BE2C (cell line): ENCODE data around the gene FNBP1L.

Experiments
- DNase-seq: peaks from one replicate; pipeline ENCODE4 v3.0.0-alpha.2; 2020
- H3K27me3 ChIP-seq: fragments of 250-450 bp; sonication (Bioruptor Pico); 2 replicates; pipeline ENCODE4 v1.5.1; 2020; ENCODE audit warnings: mild to moderate bottlenecking
- H3K36me3 ChIP-seq: fragments of 250-450 bp; sonication (Bioruptor Pico); 2 replicates; pipeline ENCODE4 v1.5.1; 2020; ENCODE audit warnings: mild to moderate bottlenecking
- H3K4me1 ChIP-seq: fragments of 250-450 bp; sonication (Bioruptor Pico); 2 replicates; pipeline ENCODE4 v1.5.1; 2020
- H3K4me3 ChIP-seq: 2 replicates; pipeline ENCODE4 v1.5.1; 2011; ENCODE audit warnings: low read depth, low read length
- H3K9me3 ChIP-seq: fragments of 250-450 bp; sonication (Bioruptor Pico); 2 replicates; pipeline ENCODE4 v1.5.1; 2020
- CTCF ChIP-seq: IDR thresholded peaks from 2 replicates; pipeline ENCODE4 v1.5.1; 2012; ENCODE audit warnings: mild to moderate bottlenecking, low read depth, low read length

Gene FNBP1L

GRCh38 chr1:93503163-93503562 is 55.2 kb downstream of the FNBP1L start:
- TF ChIP-seq CTCF: no peak
- DNase-seq: no peak
- Histone ChIP-seq H3K27me3 (no peaks in the 10 kb centered on the region), H3K9me3 (no peaks in the 10 kb centered on the region), H3K4me1 (no peaks in the 10 kb centered on the region), H3K4me3 (no peak overlapping the region), H3K36me3 (no peaks in the 10 kb centered on the region)

GRCh38 chr1:93503816-93504215 is 55.9 kb downstream of the FNBP1L start:
- H3K4me3 ChIP-seq: no peak overlapping the region
- H3K9me3 ChIP-seq: no peaks in the 10 kb centered on the region
- DNase-seq: no peak
- H3K36me3 ChIP-seq: no peaks in the 10 kb centered on the region
- TF ChIP-seq CTCF: no peak
- no peaks in the 10 kb centered on the region for H3K4me1 ChIP-seq
- H3K27me3 ChIP-seq: no peaks in the 10 kb centered on the region

- no peaks in the 10 kb centered on the region for H3K4me1 ChIP-seq
- no peaks in the 10 kb centered on the region for H3K27me3 ChIP-seq
- TF ChIP-seq CTCF: no peak
- no peak overlapping the region for H3K4me3 ChIP-seq
- no peak for DNase-seq
- no peaks in the 10 kb centered on the region for H3K36me3 ChIP-seq
- H3K9me3 ChIP-seq: no peaks in the 10 kb centered on the region
These were observed 56.5 kb downstream of the FNBP1L start for GRCh38 chr1:93504247-93505033.

GRCh38 chr1:93506126-93506525 is 58.2 kb downstream of the FNBP1L start:
- DNase-seq: no peak
- no peak for TF ChIP-seq CTCF
- Histone ChIP-seq H3K4me1 (no peaks in the 10 kb centered on the region), H3K4me3 (no peak overlapping the region), H3K9me3 (no peaks in the 10 kb centered on the region), H3K27me3 (no peaks in the 10 kb centered on the region), H3K36me3 (no peaks in the 10 kb centered on the region)

GRCh38 chr1:93516164-93516563 is 68.2 kb downstream of the FNBP1L start:
- no peak for DNase-seq
- H3K36me3 ChIP-seq: no peaks in the 10 kb centered on the region
- H3K4me1 ChIP-seq: no peaks in the 10 kb centered on the region
- no peaks in the 10 kb centered on the region for H3K27me3 ChIP-seq
- no peaks in the 10 kb centered on the region for H3K9me3 ChIP-seq
- no peak overlapping the region for H3K4me3 ChIP-seq
- TF ChIP-seq CTCF: no peak

- no peaks in the 10 kb centered on the region for H3K9me3 ChIP-seq
- H3K4me3 ChIP-seq: no peak overlapping the region
- H3K36me3 ChIP-seq: no peaks in the 10 kb centered on the region
- no peaks in the 10 kb centered on the region for H3K27me3 ChIP-seq
- TF ChIP-seq CTCF: no peak
- H3K4me1 ChIP-seq: no peaks in the 10 kb centered on the region
- DNase-seq: no peak
These were observed 70.6 kb downstream of the FNBP1L start for GRCh38 chr1:93518516-93518915.
